Islet precursor cell (in vitro differentiated cells): ENCODE measurements around the gene NCAPH2.
"Not testable (repeated sequence)": the region's sequence is repeated elsewhere in the genome, so short reads cannot be mapped to it uniquely, and the experiment has no call there.

Source experiments
- DNase-seq: peaks from one replicate; pipeline ENCODE4 v3.0.0-alpha.2; 2018

Gene NCAPH2

GRCh38 chr22:50531546-50531961 lies 23.5 kb downstream of the NCAPH2 start:
- peak; percentile 67 for DNase-seq

- peak; percentile 77 for DNase-seq
These were observed 24.1 kb downstream of the NCAPH2 start for GRCh38 chr22:50531962-50532674.

DNA sequence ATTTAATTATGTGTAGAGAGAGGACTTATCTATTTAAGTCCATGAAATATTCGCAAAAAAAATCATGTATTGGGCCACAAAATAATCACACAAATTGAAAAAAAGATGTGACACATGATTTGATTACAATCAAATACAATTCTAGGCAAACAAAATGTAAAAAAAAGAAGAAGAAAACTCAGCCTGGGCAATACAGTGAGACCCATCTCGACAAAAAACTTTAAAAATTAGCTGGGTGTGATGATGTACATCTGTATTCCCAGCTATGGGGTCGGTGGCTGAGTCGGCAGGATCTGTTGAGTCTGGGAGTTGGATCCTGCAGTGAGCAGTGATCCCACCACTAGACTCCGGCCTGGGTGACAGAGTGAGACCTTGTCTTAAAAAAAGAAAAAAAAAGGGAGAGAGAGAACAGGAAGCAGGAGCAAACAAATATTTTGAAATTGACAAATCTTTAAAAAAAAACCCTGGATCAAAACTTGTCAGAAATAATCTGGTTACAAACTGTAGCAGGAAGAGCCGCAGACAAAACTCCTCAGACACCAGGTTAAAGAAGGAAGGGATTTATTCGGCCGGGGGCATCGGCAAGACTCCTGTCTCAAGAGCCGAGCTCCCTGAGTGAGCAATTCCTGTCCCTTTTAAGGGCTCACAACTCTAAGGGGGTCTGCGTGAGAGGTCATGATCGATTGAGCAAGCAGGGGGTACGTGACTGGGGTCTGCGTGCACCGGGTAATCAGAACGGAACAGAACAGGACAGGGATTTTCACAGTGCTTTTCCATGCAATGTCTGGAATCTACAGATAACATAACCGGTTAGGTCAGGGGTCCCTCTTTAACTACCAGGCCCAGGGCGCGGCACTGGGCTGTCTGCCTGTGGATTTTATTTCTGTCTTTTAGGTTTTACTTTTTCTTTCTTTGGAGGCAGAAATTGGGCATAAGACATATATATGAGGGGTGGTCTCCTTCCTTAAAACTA lies 25.1 kb downstream of the NCAPH2 start:
- DNase-seq: peak; percentile 57

DNA sequence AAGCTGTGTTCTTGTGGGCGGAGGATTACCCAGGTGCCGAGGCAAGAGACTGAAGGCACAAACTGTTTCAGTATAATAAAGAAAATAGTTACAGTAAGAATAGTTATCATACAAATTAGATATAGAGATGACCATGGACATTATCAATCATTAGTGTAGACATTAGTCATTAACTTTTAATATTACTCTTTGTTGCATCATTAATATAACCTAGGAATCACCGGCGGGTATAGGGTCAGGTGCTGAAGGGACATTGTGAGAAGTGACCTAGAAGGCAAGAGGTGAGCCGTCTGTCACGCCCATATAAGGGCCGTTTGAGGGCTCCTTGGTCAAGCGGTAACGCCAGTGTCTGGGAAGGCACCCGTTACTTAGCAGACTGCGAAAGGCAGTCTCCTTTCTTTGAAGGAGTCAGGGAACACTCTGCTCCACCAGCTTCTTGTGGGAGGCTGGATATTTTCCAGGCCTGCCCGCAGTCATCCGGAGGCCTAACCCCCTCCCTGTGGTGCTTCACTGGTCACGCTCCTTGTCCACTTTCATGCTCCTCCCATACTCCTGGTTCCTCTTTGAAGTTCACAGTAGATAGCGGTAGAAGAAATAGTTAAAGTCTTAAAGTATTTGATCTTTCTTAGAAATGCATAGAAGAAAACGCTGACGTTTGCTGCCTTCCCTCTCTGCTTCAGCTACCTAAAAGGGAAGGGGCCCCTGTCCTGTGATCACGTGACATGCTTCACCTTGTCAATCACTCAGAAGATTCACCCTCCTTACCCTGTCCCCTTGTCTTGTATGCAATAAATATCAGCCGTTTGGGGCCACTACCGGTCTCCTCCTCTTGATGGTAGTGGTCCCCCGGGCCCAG lies 26.1 kb downstream of the NCAPH2 start:
- peak; percentile 68 for DNase-seq

DNA sequence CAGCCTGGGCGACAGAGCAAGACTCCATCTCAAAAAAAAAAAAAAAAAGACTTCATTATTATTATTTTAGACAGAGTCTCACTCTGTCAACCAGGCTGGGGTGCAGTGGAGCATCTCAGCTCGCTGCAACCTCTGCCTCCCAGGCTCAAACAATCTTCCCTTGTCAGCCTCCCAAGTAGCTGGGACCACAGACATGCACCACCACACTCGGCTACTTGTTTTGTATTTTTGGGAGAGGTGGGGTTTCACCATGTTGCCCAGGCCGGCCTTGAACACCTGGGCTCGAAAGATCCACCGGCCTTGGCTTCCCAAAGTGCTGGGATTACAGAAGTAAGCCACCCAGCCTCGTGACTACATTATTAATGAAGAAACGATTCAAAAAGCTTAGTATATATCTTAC lies 27.1 kb downstream of the NCAPH2 start:
- no peak for DNase-seq

DNA sequence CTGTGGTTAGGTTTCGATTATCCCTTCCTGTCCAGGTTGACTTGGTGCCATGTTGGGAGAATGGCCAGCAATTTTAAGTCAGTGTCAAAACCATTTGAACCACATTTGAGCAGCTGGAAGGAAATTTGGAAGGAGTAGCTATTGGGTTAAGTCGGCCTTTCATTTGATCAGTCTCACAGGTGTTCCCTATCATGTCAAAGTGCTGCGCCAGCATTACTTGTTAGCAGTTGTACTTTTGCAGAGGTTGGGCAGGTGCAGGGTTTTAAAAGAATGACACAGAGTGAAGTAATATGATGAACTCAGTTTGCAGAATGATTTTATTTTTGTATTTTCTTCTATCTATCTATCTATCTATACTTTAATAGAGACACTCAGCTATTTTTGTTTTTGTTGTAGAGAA lies 28.2 kb downstream of the NCAPH2 start:
- DNase-seq: no peak

DNA sequence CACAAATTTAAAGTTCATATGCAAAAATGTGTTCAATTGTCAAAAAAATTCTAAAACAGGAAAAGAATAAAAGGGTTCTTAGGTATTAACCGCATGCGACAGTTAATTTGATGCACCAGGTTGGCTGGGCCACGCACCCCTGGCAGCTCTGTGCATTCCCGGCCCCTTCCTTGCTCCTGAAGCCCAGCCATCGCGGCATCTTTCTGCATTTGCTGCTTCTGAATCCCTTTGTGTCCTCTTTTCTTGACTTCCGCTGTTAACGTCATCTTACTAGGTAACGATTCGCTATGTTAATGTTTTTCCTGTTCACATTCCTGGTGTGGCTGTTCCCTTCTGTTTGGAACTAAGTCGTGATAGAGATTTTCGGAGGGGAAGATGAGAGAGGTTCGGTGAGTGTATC lies 29.7 kb downstream of the NCAPH2 start:
- DNase-seq: no peak

- DNase-seq: no peak
These were observed 32.4 kb downstream of the NCAPH2 start for GRCh38 chr22:50540381-50540780.

GRCh38 chr22:50541667-50542026 lies 33.6 kb downstream of the NCAPH2 start:
- DNase-seq: not testable (repeated sequence)

- DNase-seq: no peak
These were observed 34.4 kb downstream of the NCAPH2 start for GRCh38 chr22:50542416-50542927.

GRCh38 chr22:50544078-50544745 lies 36.2 kb downstream of the NCAPH2 start:
- peak; percentile 86 for DNase-seq

GRCh38 chr22:50544746-50545253 lies 36.8 kb downstream of the NCAPH2 start:
- no peak for DNase-seq

DNA sequence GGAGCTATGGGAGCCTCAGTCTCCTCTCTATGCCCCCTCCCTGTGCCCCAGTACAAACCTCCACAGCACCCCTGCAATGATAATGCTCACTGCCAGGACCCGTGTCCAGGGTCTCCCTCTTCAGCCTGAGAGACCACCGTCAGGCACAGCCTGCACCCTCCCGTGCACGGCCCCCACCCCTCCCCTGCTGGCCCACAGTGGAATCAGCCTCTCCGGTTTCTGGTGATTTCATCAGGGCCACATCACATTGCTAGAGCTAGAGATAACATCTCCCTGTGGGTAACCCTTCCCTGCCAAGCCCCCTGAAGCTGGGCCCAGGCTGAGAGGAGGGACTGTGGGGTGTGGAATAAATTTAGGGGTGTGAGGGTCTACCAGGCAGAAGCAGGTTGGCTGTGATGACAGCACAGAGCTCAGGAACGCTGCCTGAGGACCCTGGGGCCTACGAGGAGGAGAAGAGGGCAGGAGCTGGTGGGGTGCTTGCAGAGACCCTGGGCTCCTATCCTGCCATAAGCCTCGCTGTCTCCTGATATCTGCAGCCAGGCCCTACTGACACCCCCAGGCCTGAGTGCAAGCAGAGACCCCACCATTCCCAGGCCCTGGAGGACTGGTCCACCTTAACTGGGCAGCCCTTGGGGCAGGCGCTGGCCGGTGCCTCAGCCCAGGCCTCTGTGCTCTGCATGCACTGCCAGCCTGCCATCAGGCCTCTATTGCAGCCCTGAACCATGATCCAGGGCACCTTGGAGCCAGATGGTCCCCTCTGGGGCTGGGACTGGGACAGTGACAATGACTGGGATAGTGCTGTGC lies 37.7 kb downstream of the NCAPH2 start, which contains the start of gene KLHDC7B:
Gene KLHDC7B (plus strand): TSS at position 378 of the 804 bp plus-strand sequence. CDS start 345 bp downstream, at position 723.
- DNase-seq: no peak

- no peak for DNase-seq
These were observed 38.6 kb downstream of the NCAPH2 start for GRCh38 chr22:50546326-50547262.

DNA sequence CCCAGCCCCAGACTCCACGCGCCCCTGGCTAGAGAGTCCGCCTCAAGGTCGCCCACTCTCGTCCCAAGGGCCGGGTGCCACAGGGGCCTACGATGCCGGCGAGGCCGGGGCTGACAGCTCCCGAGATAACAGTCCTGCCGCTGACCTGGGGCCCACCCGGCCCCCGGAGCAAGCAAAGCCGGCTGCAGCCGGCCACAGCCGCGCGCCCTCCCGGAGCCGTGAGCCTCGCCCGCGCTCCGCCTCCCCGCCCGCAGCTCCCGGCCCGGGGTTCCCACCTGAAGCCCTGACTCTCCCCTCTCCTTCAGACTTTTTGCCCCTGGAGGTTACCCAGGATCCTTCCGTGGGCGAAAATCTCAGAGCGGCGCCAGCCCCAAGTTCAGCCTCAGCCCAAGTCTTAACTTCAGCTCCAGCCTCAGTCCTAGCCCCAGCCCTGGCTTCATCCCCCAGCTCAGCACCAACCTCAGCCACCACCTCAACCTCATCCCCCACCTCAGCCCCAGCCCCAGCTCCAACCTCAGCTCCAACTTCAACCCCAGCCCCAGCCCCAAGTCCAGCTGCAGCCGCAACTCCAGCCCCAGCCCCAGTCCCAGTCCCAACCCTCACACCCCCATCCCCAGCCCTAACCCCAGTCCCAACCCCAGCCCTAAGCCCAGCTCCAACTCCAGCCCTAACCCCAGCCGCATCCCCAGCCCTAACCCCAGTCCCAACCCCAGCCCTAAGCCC lies 39.4 kb downstream of the NCAPH2 start:
- no peak for DNase-seq

- no peak for DNase-seq
These were observed 40.3 kb downstream of the NCAPH2 start for GRCh38 chr22:50548040-50548920.

GRCh38 chr22:50548921-50549790 lies 41.1 kb downstream of the NCAPH2 start:
- DNase-seq: no peak
